Ishikawa (cell line): Measurements from ENCODE around the gene TOMM40.

Experiments
- CEBPB ChIP-seq: IDR thresholded peaks from 2 replicates; pipeline ENCODE4 v1.6.1; 2012
- CREB1 ChIP-seq: IDR thresholded peaks from 2 replicates; pipeline ENCODE4 v1.6.1; 2012; ENCODE audit warnings: low read depth
- EP300 ChIP-seq: IDR thresholded peaks from 2 replicates; pipeline ENCODE4 v1.6.1; 2012; ENCODE audit warnings: borderline replicate concordance
- FOXM1 ChIP-seq: IDR thresholded peaks from 2 replicates; pipeline ENCODE4 v1.6.1; 2012; ENCODE audit warnings: low read depth, borderline replicate concordance
- NFIC ChIP-seq: IDR thresholded peaks from 2 replicates; pipeline ENCODE4 v1.6.1; 2012
- RAD21 ChIP-seq: IDR thresholded peaks from 2 replicates; pipeline ENCODE4 v1.6.1; 2012; ENCODE audit warnings: low read depth
- TAF1 ChIP-seq: IDR thresholded peaks from 2 replicates; pipeline ENCODE4 v1.6.1; 2012; ENCODE audit warnings: low read depth, mild to moderate bottlenecking
- TEAD4 ChIP-seq: IDR thresholded peaks from 2 replicates; pipeline ENCODE4 v1.6.1; 2012
- YY1 ChIP-seq: IDR thresholded peaks from 2 replicates; pipeline ENCODE4 v1.6.1; 2012; ENCODE audit warnings: low read depth
- TF ChIP-seq, protein P1 (sequence below): IDR thresholded peaks from 2 replicates; pipeline ENCODE4 v1.6.1; 2012
- TF ChIP-seq, protein P2 (sequence below): IDR thresholded peaks from 2 replicates; pipeline ENCODE4 v1.6.1; 2012

DNA sequence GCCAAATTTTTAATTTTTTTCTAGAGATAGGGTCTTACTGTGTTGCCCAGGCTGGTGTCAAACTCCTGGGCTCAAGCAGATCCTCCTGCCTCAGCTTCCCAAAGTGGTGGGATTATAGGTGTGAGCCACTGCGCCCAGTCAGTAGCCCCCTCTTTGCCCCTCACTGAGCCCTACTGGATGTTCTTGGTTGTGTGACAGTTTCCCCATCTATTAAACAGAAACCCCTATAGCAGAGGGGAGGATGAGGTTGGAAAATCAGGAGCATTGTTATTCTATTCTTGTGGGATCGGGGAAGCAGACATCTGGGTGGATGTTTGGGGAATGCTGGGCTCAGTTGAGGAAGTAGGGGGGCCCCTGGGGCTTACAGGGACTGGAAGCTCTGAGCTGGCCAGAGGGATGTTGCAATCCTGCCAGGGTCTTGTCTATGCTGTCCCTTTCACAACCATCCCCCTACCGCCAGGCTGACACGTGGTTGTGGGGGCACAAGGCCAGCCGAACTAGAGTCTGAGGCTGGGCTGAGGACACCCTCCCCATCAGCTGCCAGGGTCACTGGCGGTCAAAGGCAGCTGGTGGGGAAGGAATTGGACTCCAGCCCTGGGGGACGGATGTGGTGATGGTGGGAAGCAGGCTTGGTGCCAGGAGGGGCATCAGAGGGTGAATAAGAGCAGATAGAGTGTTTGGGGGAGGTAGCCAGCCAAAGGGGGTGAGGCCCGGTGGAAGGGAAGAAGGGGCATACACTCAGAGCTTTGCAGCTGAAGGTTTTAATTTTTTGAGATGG, 34.2 kb downstream of the TOMM40 start:
- TF ChIP-seq CEBPB = no peak
- no peak for TF ChIP-seq CREB1
- TF ChIP-seq, protein P1, sequence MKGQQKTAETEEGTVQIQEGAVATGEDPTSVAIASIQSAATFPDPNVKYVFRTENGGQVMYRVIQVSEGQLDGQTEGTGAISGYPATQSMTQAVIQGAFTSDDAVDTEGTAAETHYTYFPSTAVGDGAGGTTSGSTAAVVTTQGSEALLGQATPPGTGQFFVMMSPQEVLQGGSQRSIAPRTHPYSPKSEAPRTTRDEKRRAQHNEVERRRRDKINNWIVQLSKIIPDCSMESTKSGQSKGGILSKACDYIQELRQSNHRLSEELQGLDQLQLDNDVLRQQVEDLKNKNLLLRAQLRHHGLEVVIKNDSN = no peak
- TF ChIP-seq TEAD4 = no peak
- TF ChIP-seq YY1 = no peak
- no peak for TF ChIP-seq EP300
- TF ChIP-seq, protein P2, sequence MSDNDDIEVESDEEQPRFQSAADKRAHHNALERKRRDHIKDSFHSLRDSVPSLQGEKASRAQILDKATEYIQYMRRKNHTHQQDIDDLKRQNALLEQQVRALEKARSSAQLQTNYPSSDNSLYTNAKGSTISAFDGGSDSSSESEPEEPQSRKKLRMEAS = no peak
- no peak for TF ChIP-seq TAF1
- no peak for TF ChIP-seq RAD21
- TF ChIP-seq FOXM1 = no peak
- TF ChIP-seq NFIC = no peak
